Endodermal cell (in vitro differentiated cells): ENCODE measurements around the gene MMP7. TPM values are rescaled to one million over a fixed set of nuclear protein-coding genes. Genes with fewer than 3 reads are reported as not detected.

Experiments used
- DNase-seq: peaks from one replicate; pipeline ENCODE4 v3.0.0-alpha.2; 2017
- H3K27ac ChIP-seq: 2 replicates; pipeline ENCODE4 v1.5.1; 2013; ENCODE audit warnings: mild to moderate bottlenecking, low read depth, low read length, moderate library complexity
- H3K27me3 ChIP-seq: 2 replicates; pipeline ENCODE4 v1.6.1; 2013; ENCODE audit warnings: mild to moderate bottlenecking, low read length, moderate library complexity; ENCODE audit not compliant: insufficient read depth, control insufficient read depth, poor library complexity, severe bottlenecking
- H3K36me3 ChIP-seq: 2 replicates; pipeline ENCODE4 v1.7.0; 2013; ENCODE audit warnings: mild to moderate bottlenecking, low read length, moderate library complexity; ENCODE audit not compliant: control insufficient read depth, insufficient read depth
- H3K4me1 ChIP-seq: one replicate; pipeline ENCODE4 v1.7.0; 2013; ENCODE audit warnings: low read length; ENCODE audit not compliant: control insufficient read depth, insufficient read depth
- H3K4me3 ChIP-seq: 2 replicates; pipeline ENCODE4 v1.5.1; 2013; ENCODE audit warnings: mild to moderate bottlenecking, low read length, moderate library complexity
- H3K9ac ChIP-seq: 2 replicates; pipeline ENCODE4 v1.6.1; 2013; ENCODE audit warnings: mild to moderate bottlenecking, low read length, moderate library complexity; ENCODE audit not compliant: poor library complexity, severe bottlenecking; ENCODE audit errors: extremely low read depth
- H3K9me3 ChIP-seq: 2 replicates; pipeline ENCODE4 v1.6.1; 2013; ENCODE audit warnings: mild to moderate bottlenecking, low read length, moderate library complexity; ENCODE audit not compliant: control insufficient read depth
- H3K27ac Mint-ChIP-seq: 2 replicates; pipeline ENCODE4 v1.8.0; 2020; ENCODE audit warnings: mixed read lengths
- H3K27me3 Mint-ChIP-seq: 2 replicates; pipeline ENCODE4 v1.8.0; 2021; ENCODE audit warnings: mild to moderate bottlenecking, mixed read lengths; ENCODE audit not compliant: insufficient read depth
- H3K36me3 Mint-ChIP-seq: 2 replicates; pipeline ENCODE4 v1.8.0; 2020; ENCODE audit warnings: low read depth, mixed read lengths
- H3K4me1 Mint-ChIP-seq: 2 replicates; pipeline ENCODE4 v1.8.0; 2020; ENCODE audit warnings: mixed read lengths
- H3K4me3 Mint-ChIP-seq: 2 replicates; pipeline ENCODE4 v1.8.0; 2020; ENCODE audit warnings: mild to moderate bottlenecking, moderate library complexity, mixed read lengths
- H3K9me3 Mint-ChIP-seq: 2 replicates; pipeline ENCODE4 v1.8.0; 2020; ENCODE audit warnings: mild to moderate bottlenecking, mixed read lengths
- WGBS, 2 experiments: methylation state at CpG; one replicate each; pipeline versions ENCODE4 v1.1.5 to v1.1.7; 2013; ENCODE audit warnings: missing lambda C conversion rate in 2 of 2, mixed read lengths in 1 of 2; ENCODE audit not compliant: insufficient coverage in 1 of 2, insufficient read length in 1 of 2; 5-methylcytosine and 5-hydroxymethylcytosine counted together
- total RNA-seq, 2 donors: library from RNA; stranded (reverse); fragmentation: NEBNext Ultra II Directional in 1 of 2; extraction: Animal tissue kit (Norgen Biotek cat#: 25700) in 1 of 2; gene quantifications; 2 replicates in 1 of 2; 3 replicates in 1 of 2; pipeline ENCODE4 v1.2.1, GENCODE V29; 2021
- TF ChIP-seq, protein P1 (sequence below): fragments of 200-600 bp; sonication (generic); conservative IDR thresholded peaks from 2 replicates; pipeline ENCODE4 v1.5.0; 2021; ENCODE audit warnings: antibody characterized with exemption, mild to moderate bottlenecking

Gene MMP7
- total RNA-seq, 2 donors from 2014 or later, result not detected

DNA sequence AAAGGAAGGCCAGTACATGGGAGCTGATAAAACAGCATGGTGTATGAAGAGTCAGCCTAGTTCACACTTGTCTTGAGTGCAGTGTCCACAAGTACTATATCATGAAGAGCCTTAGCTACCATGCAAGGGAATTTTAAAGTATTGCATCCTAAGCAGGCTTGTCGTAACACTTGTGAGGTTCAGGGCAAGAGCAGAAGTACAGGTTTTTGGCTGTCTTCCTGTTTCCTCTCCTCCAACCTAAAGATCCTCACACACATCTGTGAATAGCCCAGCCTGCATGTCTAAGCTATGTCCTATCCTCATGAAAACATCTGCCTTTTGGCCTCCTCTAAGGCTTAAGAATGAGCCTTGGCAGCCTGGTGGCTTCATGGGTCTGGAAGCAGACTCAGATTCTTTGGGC, 43.3 kb downstream of the MMP7 start:
- no peaks in the 10 kb centered on the region for H3K4me1 ChIP-seq
- Mint-ChIP-seq H3K4me3 (no peak overlapping the region), H3K27ac (no peak overlapping the region), H3K36me3 (no peaks in the 10 kb centered on the region), H3K27me3 (no peaks in the 10 kb centered on the region), H3K9me3 (no peaks in the 10 kb centered on the region), H3K4me1 (no peaks in the 10 kb centered on the region)
- no peak overlapping the region for H3K9ac ChIP-seq
- H3K36me3 ChIP-seq, result no peaks in the 10 kb centered on the region
- 50 to 55% methylated on average over 1 of the region's 1 CpG for WGBS, 2 experiments
- no peaks in the 10 kb centered on the region for H3K9me3 ChIP-seq
- no peak overlapping the region for H3K27ac ChIP-seq
- TF ChIP-seq, protein P1, sequence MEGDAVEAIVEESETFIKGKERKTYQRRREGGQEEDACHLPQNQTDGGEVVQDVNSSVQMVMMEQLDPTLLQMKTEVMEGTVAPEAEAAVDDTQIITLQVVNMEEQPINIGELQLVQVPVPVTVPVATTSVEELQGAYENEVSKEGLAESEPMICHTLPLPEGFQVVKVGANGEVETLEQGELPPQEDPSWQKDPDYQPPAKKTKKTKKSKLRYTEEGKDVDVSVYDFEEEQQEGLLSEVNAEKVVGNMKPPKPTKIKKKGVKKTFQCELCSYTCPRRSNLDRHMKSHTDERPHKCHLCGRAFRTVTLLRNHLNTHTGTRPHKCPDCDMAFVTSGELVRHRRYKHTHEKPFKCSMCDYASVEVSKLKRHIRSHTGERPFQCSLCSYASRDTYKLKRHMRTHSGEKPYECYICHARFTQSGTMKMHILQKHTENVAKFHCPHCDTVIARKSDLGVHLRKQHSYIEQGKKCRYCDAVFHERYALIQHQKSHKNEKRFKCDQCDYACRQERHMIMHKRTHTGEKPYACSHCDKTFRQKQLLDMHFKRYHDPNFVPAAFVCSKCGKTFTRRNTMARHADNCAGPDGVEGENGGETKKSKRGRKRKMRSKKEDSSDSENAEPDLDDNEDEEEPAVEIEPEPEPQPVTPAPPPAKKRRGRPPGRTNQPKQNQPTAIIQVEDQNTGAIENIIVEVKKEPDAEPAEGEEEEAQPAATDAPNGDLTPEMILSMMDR, result no peak
- DNase-seq, result no peak
- H3K4me3 ChIP-seq, result no peak overlapping the region
- no peaks in the 10 kb centered on the region for H3K27me3 ChIP-seq

DNA sequence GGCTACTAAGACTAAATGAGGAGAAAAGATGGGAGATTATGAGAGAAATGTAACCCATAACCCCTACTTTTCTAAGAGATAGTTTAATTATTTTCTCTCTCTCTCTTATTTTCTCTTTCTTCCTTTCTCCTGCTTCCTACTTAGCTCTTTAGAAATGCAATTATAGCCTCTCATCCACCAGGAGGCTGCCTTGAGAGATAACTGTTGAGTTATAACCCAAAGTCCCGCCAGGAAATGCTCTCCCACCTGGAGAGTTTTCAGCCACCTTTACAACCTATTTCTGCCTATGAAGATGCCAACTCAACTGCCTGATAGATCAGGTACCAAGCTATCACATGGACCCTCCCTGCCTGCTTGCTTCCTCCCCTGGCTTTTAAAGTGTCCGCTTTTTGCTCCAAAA, 44.0 kb downstream of the MMP7 start:
- Histone ChIP-seq H3K36me3 (no peaks in the 10 kb centered on the region), H3K27ac (no peak overlapping the region), H3K27me3 (no peaks in the 10 kb centered on the region), H3K9me3 (no peaks in the 10 kb centered on the region), H3K4me3 (no peak overlapping the region), H3K9ac (no peak overlapping the region), H3K4me1 (peaks cover 2% of the 10 kb centered on the region)
- no peaks in the 10 kb centered on the region for H3K9me3 Mint-ChIP-seq
- H3K27ac Mint-ChIP-seq, result no peak overlapping the region
- TF ChIP-seq, protein P1, result peak; percentile 58
- DNase-seq, result no peak
- H3K36me3 Mint-ChIP-seq, result no peaks in the 10 kb centered on the region
- H3K4me1 Mint-ChIP-seq, result peaks cover 2% of the 10 kb centered on the region
- 88 to 100% methylated on average over 1 to 2 of the region's 2 CpGs for WGBS, 2 experiments
- no peak overlapping the region for H3K4me3 Mint-ChIP-seq
- no peaks in the 10 kb centered on the region for H3K27me3 Mint-ChIP-seq

DNA sequence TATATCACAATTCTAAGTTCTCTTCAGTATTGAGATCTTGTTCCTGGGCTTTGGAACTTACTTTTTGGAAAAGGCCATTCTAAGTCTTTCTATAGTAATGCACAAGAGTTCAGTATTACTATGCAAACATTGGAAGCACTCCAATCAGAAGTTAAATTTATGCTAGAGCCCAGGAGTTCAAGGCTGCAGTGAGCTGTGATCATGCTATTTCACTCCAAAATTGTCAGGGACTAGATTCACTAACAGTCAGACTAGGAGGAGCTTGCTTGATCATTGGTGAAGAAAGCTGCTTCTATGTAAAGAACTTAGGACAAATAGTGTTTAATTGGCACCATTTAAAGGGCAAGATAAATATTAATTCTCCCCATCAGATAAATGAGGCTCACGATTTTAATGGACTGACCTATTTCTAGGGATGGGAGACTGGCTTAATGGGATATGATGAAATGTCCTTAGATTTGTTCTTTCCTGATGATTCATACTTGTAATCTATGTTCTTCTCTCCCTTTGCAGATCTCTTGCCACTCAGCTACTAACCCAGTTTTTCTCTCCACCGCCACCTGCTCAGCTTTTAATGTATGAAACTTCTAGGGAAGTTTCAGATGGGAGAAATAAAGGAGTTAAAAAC, 45.3 kb downstream of the MMP7 start:
- H3K27ac ChIP-seq, result no peak overlapping the region
- TF ChIP-seq, protein P1, result no peak
- 94% methylated on average over 2 of the region's 2 CpGs; no CpG with 5 or more reads in 1 of the 2 experiments for WGBS, 2 experiments
- no peaks in the 10 kb centered on the region for H3K27me3 Mint-ChIP-seq
- no peak overlapping the region for H3K9ac ChIP-seq
- no peaks in the 10 kb centered on the region for H3K36me3 ChIP-seq
- H3K4me3 Mint-ChIP-seq, result no peak overlapping the region
- peaks cover 9% of the 10 kb centered on the region for H3K4me1 ChIP-seq
- peaks cover 15% of the 10 kb centered on the region for H3K4me1 Mint-ChIP-seq
- H3K9me3 ChIP-seq, result no peaks in the 10 kb centered on the region
- no peak for DNase-seq
- H3K27ac Mint-ChIP-seq, result no peak overlapping the region
- H3K4me3 ChIP-seq, result no peak overlapping the region
- H3K9me3 Mint-ChIP-seq, result no peaks in the 10 kb centered on the region
- H3K36me3 Mint-ChIP-seq, result no peaks in the 10 kb centered on the region
- H3K27me3 ChIP-seq, result no peaks in the 10 kb centered on the region
